EL (cell line): Measurements from ENCODE around the gene FARP1.

ENCODE experiments used
- DNase-seq: peaks from one replicate; pipeline ENCODE4 v3.0.0-alpha.2; 2016

The FARP1 gene

DNA sequence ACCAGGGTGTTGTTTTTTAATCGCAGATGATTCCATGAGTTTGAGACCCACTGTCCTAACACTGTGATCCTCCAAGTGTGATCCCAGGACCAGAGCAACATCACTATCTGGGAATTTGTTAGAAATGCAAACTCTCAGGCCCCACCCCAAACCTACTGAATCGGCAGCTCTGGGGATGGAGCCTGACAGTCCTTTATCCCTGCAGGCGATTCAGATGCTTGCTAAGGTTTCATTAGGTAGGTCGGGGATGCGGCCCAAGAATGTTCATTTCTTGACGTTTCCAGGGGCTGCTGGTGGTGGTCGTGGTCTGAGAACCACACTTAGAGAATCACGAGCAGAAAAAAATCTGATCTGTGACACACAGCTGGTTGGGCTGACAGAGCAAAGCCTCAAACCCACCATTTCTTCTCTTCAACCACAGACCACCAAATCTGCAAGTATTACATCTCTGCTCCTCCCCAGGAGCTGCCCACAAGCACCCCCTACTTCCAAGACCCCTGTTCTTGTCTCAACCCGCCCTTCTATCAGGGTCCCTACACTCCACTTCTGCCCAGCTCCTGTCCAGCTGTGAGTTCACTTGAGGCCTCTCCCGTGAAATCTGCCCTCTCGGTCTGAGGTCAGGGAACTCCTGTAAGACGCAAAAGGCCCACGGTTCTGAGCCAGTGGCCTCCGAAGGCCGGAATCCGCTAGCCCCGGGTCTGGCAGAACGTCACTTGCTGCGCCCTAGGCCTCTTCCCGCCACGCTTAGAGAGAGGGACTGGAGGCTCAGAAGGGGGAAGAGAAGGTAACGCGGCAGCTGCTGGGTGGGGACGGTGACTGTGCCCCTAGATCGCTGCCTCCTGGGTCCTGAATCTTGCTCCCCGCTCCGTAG lies 1.1 kb upstream of the FARP1 start:
- DNase-seq, result no peak

DNA sequence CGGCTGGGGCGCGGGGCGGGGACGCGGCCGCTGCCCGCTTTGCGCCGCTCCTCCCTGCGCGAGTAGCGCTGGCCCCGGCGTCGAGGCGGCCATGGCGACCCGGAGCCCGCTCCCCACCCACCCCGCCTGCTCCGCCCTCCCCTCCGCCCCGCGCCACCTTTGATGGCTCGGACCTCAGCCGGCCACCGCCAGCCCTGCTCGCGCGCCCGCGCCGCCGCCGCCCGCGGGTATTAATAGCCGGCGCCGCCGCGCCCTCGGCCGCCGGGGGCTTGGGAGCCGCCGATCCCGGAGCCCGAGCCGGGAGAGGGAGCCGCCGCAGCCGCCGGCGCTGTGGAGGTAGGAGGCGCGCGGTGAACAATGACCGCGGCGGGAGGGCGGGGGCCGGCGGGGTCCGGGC lies 261 bp downstream of the FARP1 start:
- no peak for DNase-seq

DNA sequence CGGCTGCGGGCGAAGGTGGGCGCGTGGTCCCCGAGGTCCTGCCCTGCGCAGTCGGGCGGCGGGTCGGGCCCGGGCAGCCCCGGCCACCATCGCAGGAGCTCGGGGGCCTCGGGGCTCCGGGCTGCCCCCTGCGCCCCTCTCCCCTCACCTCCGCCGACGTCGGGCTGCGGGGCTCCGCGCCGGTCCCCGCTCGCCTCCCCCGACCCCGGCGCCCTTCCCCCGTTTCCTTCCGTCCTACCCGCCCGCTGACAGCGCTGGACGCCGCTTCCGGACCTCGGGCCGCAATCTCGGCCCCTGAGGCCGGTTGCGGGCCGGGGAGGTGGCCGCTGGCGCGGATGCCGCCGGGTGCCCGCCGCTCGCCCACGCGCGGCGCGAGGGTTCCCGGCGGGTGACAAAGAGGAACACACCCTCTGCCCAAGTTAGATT lies 720 bp downstream of the FARP1 start:
- DNase-seq, result peak; percentile 38

DNA sequence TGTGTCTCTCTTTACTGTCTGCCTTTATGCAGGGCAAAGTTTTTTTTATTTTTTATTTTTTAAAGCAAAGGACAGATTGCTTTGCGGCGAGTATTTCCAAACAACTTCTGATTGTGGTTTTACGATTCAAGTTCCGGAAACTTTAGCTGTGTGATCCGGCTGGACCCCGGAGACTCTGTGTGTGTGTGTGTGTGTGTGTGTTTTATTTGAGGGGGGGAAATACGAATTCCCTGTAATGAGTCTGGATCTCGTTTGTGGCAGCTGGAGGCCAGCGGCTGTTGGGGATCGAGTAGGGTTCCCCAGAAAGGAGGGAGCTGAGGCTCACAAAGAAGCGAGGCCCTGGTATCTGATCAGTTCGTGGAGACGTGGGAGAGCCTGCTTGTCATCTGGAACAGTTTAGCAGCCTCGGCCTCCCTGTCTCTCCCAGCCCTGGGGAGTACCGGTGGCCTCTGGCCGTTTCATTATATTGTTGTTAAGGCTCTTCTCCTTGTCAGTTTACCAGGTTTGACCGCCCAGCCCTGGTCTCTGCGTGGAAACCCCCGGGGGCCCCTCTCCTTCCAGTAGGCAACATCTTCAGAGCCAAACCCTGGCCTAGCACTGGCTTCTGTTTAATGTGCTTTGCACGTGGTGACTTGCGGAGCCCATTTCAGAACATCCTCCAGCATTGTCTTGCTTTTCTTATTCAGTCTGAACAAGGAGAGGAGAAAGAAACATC lies 1.3 kb downstream of the FARP1 start:
- peak; percentile 53 for DNase-seq

DNA sequence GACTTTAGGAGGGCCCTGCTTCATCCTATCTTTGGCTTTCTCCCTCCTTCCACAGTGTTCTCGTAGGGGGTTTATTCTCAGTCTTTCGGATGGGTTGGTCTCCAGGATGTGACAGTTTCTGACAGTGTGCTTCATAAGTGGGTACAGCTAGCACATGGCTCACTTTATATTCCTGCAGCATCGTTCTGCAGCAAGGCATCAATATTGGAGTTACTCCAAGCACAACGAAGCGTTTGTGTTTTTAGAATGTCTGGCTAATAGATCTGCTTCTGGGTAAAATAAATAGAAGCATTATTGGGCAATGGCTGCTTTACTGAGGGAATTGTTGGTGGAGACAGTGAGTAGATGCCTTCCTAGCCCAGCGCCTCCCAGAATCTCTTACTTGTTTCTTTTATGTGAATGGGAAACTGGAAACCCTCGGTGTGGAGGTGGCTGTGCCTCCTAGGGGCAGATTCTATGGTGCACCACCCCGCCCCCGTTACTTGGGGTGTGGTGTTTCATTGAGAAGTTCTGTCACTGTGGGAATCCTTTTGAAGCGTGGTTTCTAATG lies 2.0 kb downstream of the FARP1 start:
- peak; percentile 74 for DNase-seq

DNA sequence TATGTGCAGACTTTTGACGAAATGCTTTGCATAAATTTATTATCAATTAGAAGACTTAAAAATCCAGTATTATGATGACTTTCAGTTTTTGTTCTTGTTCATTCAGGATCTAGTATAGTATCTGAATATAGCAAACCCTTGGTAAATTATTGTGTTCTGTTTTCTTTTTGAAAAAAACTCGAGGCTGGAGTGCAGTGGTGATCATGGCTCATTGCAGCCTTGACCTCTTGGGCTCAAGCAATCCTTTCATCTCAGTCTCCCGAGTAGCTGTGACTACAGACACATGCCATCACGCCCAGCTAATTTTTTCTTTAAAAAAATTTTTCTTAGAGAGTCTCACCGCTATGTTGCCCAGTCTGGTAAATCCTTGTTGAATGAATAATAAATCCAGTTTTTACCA lies 4.6 kb downstream of the FARP1 start:
- peak; percentile 23 for DNase-seq

DNA sequence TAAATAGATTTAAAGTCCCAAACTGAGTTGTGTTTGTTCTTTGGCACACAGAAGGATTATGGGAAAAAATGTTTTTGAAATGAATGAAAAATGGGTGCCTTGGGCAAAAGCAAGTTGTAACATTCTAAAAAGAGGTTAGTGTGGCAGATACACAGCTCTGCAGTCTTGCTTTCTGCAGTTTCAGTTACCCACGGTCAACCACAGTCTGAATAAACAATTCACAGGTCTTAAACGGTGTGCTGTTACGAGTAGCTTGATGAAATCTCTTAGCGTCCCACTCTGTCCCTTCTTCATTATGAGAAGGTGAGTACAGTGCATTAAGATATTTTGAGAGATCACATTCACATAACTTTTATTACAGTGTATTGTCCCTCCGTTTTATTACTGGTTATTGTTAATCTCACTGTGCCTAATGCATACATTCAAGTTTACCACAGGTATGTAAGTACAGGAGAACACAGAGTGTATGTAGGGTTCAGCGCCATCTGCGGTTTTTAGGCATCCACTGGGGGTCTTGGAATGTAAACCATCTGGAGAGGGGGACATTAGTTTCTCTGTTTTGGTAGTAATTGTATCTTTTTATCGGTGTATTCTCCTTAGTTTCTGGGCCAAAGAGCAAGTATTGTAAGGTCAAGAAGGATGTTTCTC lies 8.1 kb downstream of the FARP1 start:
- no peak for DNase-seq

DNA sequence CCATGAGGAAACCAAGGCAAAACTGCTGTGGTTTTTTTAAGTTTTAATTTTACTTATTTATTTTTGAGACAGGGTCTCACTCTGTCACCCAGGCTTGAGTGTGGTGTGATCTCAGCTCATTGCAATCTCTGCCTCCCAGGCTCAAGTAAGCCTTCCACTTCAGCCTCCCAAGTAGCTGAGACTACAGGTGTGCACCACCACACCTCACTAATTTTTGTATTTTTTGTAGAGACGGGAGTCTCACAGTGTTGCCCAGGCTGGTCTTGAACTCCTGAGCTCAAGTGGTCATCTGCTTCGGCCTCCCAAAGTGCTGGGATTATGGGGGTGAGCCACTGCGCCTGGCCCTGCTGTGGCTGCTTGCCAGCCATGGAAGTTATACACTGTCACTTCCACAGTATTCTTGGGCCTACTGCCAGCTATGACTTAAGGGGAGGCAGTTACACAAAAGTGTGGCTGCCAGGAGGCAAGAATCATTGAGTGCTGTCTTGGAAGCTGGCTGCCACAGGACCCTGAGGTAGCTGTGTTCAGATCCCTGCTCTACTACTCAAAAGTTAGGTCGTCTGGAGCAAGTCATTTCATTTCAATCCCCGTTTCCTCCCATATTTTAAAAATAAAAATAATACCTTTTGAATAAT lies 12.7 kb downstream of the FARP1 start:
- DNase-seq, result peak; percentile 82

DNA sequence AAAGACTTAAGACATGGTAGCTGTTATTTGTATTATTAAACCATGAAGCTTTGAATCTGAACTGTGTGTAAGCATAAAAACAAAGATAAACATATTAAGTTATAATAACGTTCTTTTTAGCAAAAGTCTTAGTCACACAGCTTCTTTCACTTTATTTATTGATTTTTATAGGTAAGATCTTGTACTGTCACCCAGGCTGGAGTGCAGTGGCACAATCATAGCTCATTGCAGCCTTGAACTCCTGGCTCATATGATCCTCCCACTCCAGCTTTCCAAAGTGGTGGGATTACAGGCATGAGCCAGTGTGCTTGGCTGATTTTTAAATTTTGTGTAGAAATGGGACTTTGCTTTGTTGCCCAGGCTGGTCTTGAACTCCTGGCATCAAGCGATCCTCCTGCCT lies 13.4 kb downstream of the FARP1 start:
- no peak for DNase-seq

DNA sequence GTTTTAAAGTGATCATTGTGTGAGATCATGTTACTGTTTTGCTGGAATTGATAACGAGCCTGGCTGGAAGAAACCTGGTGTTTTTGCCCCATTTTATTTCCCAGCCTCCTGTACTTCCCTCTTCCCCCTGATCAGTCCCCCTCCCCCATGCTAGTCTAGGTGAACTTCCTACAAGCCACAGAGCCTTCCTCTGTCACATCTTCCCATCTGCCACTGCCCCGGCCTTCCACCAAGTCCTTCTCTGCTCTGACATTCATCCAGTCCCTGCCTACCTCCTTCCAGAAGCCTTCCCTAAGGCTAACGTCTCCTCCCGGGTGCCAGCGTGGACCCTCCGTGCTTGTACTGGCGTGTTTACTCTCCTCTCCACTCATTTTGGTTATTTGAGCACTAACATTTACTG lies 14.3 kb downstream of the FARP1 start:
- DNase-seq, result no peak

DNA sequence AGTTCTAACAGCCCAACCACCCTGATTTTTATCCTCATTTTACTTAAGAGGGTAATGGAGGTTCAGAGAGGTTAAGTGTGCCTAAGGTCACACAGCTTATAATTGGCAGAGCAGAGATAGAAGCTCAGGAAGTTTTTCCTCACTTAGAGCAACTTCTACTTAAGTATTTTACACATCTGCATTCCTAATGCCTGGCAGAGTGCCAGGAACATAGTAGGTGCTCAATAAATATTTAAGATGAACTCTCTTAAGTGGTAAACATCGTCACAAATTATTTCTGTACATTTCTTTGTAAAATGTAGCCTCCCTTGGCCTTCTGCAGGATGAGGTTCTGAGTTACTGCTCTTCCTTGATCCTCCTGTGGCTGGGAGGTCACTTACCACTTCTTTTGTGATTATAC lies 14.7 kb downstream of the FARP1 start:
- no peak for DNase-seq

DNA sequence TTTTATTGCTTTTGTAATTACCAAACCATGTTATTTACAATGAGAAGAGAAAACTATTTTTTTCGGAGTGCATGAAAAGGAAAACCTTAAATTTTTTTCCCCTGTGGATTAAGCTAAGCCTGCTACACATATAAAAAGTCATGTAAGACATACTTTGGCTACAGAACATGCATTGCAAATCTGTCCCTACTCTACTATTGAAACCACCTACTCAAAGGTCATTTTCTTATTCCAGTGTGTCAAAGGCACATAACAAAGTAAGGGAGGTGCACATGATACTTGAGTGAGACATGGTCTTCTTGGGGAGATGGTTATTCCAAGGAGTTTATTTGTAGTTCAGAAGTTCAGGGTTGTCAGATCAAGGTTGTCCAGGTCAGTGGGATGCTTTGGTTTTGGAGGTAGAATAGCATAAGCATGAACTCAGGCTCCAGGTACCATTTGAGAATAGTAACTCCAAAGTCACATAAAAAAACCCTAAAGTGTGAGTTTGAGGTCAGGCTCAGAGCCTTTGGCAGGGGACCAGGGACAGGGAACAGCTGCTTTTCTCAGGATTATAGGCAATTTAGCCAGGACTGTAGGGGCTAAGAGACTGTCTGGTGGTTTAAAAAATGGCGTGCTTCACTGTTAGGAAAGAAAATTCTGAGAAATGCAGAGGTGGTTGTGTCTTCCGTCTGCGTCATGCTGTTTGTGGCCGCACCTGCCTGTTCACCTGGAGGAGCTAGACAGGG lies 15.4 kb downstream of the FARP1 start:
- no peak for DNase-seq

DNA sequence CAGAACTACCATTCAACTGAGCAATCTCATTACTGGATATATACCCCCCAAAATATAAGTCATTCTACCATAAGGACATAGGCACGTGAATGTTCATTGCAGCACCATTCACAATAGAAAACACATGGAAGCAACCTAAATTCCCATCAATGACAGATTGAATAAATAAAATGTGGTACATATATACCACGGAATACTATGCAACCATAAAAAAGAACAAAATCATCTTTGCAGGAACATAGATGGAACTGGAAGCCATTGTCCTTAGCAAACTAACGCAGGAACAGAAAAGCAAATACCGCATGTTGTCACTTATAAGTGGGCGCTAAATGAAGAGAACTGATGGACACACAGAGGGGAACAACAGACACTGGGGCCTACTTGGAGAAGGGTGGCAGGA lies 20.0 kb downstream of the FARP1 start:
- no peak for DNase-seq

DNA sequence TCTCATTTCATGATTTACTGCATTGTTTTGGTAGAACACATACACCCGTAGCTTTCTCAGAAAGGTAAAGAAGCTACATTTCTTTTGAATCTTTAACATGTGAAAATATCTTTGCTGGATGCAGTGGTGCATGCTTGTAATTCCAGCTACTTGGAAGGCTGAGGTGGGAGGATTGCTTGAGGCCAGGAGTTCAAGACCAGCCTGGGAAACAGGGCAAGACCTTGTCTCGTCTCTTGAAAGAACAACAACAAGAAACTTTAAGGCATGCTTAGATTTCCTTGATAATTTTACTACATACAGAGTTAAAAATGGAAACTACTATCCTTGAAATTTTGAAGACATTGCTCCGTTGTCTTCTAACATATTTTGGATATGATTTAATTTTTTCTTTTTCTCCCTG lies 26.4 kb downstream of the FARP1 start:
- DNase-seq, result no peak

DNA sequence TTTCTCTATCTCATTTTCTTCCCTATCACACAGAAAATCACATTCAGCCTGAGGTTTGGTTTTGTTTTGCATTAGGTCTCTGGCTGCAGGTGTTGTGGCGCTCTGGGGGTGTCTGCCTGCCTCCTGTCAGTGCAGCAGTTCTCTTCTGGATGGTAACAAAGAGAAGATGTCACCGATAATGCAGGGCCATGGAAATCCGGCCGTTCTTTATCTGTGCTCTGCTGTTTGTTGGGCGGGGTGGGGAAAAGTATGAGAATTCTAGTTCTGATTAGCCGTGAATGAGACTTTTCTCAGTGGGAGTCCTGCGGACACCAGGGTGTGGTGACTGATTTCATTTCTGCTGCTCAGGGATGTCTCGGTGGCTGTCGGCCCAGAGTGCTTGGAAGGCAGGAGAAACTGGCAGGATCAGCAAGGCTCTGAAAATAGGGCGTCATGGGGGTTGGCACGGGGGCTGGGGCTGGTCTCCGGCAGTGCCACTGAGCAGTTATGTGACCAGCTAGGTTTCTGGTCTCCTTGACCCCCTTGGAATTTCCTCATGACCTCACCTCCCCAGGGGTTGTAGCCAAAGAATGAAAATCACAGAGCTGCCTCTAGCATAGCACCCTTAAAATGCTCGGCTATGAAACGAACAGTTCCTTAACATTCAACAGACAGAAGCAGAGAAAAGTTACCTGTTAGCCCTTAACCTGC lies 29.2 kb downstream of the FARP1 start:
- peak; percentile 68 for DNase-seq

DNA sequence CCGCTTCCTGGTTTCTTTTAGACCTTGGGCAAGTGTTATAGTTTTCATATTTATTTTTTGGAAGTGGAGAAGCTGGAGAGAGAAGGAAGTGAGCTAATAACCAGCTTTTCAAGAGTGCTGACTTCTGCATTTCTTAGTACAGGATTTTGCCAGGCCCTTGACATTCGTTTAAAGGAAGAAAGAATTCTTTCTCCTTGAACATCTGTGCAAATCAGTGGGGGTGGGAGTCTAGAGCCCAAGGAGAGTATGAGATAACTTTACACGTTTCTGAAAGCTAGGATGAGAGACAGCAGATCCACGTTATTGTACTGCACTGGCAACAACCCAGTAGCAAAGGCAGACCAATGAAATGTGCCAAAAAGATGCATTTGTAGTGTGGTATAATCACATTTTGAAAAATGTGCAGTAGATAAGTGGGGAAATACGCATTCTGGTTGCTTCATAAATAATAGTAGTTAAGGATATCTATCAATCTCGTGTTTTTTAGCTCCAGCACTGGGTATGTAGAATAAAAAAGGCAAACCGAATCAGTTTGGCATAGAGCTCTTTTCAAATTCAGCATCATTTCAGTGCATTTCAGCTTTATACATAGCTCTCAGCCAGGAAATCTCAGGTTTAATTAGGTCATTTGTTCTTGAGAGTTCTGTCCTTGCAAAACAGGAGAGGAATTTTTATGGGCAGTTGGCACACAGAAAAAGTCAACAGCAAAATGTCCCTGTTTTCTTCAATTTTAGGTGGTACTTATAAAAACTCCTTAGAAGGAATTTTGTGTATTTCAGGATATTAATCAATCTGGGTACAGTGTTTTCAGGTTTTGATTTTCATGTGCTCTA lies 29.9 kb downstream of the FARP1 start:
- peak; percentile 28 for DNase-seq

DNA sequence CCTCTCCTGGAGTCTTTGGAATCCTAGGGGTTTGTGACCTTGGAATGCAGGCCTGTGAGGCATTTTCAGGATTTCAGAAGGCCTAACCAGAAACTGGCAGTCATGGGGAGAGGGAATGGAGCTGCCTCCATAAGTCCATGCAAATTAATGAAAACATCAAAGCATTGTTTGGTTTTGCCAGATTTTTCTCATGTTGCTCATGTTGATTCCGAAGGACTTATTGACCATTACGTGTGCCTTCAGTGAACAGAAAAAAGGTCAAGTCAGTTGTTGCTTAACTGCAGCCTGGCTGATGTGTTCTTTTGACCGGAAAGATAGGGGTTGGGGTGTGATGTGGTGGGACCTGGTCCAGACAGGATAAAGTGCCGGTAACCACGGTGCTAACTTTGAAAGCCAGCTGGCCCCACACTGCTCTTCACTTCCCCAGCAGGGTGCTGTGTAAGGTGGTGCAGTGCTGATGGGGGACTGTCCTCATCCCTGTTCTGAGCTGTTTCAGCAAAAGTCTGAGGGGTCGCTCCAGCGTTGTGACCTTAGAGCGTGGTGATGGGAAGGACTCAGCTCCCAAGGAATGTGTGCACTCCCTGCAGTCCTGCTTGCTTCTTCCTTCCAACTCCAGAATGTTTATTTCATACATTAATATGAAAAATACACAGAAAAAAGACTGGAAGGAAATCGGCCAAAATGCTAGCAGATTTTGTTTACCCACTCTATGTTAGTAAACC lies 30.7 kb downstream of the FARP1 start:
- DNase-seq, result peak; percentile 97

DNA sequence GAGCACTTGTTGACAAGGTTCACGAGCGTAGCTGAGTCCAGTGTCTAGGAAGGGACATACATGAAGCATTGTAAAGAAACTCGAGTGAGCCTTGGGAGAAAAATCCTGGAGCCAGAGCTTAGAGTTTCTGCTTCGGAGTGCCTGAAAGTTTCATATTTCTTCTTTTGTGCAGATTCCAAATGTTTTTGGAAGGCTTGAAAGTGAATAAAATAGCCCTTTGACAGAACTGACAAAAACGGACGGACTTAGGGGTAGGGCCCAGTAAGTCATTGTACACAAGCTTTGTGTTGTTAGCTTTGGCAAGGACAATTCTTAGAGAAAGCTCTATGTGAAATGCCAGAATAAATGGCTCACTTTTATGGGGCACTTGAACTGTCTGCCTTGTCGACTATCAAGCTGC lies 31.4 kb downstream of the FARP1 start:
- DNase-seq, result no peak

DNA sequence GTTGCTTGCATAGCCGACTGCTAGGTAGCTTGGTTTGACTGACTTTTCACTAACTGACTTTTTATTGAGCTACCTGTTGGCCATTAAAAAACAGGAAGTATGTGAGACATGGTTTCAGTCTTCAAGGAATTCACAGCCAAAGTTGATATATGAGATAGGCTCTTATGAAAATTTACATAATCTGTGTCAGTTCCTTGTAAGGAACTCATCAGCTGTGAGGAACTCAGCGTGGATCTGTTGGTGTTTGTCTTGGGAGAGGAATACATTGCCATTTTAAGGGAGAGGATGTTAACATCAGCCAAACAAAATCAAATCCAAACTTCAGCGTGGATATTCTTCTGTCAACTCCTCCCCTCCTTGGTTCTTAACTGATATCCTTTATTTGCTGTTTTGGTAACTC lies 32.1 kb downstream of the FARP1 start:
- DNase-seq, result peak; percentile 24

DNA sequence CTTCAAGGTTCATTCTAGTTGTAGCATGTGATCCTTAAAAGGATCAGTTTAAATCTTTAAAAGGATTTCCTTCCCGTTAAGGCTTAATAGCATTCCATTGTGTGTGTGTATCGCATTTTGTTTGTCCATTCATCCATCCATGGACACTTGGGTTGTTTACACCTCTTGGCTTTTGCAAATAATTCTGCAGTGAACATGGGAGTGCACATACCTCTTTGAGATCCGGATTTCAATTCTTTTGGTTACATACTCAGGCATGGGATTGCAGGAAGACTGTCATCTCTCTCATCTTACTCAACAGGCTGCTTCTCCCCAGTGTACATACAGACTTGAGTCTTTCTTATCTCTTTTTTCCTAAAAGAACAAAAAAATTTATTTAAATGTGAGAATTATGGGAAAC lies 32.9 kb downstream of the FARP1 start:
- DNase-seq, result no peak
